Lung (tissue), 12 donors: ENCODE results near the gene WDR82. TPM values are rescaled to one million over a fixed set of nuclear protein-coding genes. Genes with fewer than 3 reads are reported as not detected.
A peak's percentile ranks its signal among the peaks of the same experiment; 100 is the strongest.

Experiments used
- ATAC-seq: fragments of 200-7000 bp; cut with Tn5 transposase; one replicate; pipeline ENCODE4 v1.9.1; 2020; ENCODE audit warnings: moderate number of reproducible peaks; ENCODE audit not compliant: insufficient read depth, low FRiP score
- DNase-seq, 3 donors: peaks; one replicate each; pipeline ENCODE4 v3.0.0-alpha.2; 2013 to 2017
- H3K27ac ChIP-seq, 2 donors: one replicate each; pipeline ENCODE4 v1.5.1; 2013; ENCODE audit warnings: mild to moderate bottlenecking in 2 of 2, moderate library complexity in 2 of 2, control low read depth in 1 of 2, inconsistent platforms in 1 of 2, low read depth in 1 of 2, low read length in 1 of 2
- H3K27me3 ChIP-seq, 3 donors: one replicate each; pipeline ENCODE4 v1.5.1; 2013; ENCODE audit warnings: low read length in 2 of 3; ENCODE audit not compliant: control insufficient read depth in 3 of 3, insufficient read depth in 3 of 3
- H3K36me3 ChIP-seq, 4 donors: one replicate each; pipeline ENCODE4 v1.5.1; 2013; ENCODE audit warnings: low read length in 4 of 4, mild to moderate bottlenecking in 1 of 4, moderate library complexity in 1 of 4; ENCODE audit not compliant: control insufficient read depth in 4 of 4, insufficient read depth in 4 of 4
- H3K4me1 ChIP-seq, 5 donors: one replicate each; pipeline ENCODE4 v1.5.1; 2013; ENCODE audit warnings: low read length in 5 of 5, mild to moderate bottlenecking in 2 of 5, moderate library complexity in 1 of 5; ENCODE audit not compliant: control insufficient read depth in 5 of 5, insufficient read depth in 5 of 5
- H3K4me3 ChIP-seq: one replicate; pipeline ENCODE4 v1.5.1; 2013; ENCODE audit warnings: mild to moderate bottlenecking, control low read depth, moderate library complexity
- H3K9ac ChIP-seq, 2 donors: one replicate each; pipeline ENCODE4 v1.5.1; 2013; ENCODE audit warnings: low read length in 2 of 2, control low read depth in 1 of 2; ENCODE audit not compliant: insufficient read depth in 1 of 2
- H3K9me3 ChIP-seq, 4 donors: one replicate each; pipeline ENCODE4 v1.5.1; 2013; ENCODE audit warnings: low read length in 3 of 4, mild to moderate bottlenecking in 1 of 4, moderate library complexity in 1 of 4; ENCODE audit not compliant: control insufficient read depth in 4 of 4, insufficient read depth in 3 of 4
- WGBS, 2 donors: extraction: QIAGEN DNeasy Blood & Tissue Kit; methylation state at CpG; one replicate each; pipeline ENCODE4 v1.1.7; 2013; 5-methylcytosine and 5-hydroxymethylcytosine counted together
- polyA plus RNA-seq, 2 donors: library from polyadenylated mRNA; stranded (reverse); fragments of 200-250 nt; gene quantifications; one replicate each; pipeline ENCODE4 v1.2.1, GENCODE V29; 2013
- total RNA-seq, 2 donors: library from RNA; depleted of rRNA in 1 of 2; stranded (reverse); fragments of >200 nt in 1 of 2; gene quantifications; one replicate each; pipeline ENCODE4 v1.2.1, GENCODE V29; 2014 to 2021
- TF ChIP-seq, protein P1 (sequence below): IDR thresholded peaks from 2 replicates; pipeline ENCODE4 v1.5.1; 2012; ENCODE audit warnings: mild to moderate bottlenecking; ENCODE audit errors: control extremely low read depth, extremely low read depth
- donor health status: control.
- donor health status: control.
- donor health status: Bipolar disorder and iron deficiency.
- donor health status: healthy.
- donor health status: DM: yes; HTN: yes; CAD: no.

The WDR82 gene
- total and polyA plus RNA-seq, 4 donors, result 19.4 to 72.8 (median 51.1) TPM

- TF ChIP-seq, protein P1, sequence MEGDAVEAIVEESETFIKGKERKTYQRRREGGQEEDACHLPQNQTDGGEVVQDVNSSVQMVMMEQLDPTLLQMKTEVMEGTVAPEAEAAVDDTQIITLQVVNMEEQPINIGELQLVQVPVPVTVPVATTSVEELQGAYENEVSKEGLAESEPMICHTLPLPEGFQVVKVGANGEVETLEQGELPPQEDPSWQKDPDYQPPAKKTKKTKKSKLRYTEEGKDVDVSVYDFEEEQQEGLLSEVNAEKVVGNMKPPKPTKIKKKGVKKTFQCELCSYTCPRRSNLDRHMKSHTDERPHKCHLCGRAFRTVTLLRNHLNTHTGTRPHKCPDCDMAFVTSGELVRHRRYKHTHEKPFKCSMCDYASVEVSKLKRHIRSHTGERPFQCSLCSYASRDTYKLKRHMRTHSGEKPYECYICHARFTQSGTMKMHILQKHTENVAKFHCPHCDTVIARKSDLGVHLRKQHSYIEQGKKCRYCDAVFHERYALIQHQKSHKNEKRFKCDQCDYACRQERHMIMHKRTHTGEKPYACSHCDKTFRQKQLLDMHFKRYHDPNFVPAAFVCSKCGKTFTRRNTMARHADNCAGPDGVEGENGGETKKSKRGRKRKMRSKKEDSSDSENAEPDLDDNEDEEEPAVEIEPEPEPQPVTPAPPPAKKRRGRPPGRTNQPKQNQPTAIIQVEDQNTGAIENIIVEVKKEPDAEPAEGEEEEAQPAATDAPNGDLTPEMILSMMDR, result no peak
- peak; percentile 70 for ATAC-seq
- Histone ChIP-seq H3K36me3 (peaks cover 10 to 30% (median 28%) of the 10 kb centered on the region in 4 donors), H3K4me3 (no peak overlapping the region), H3K9me3 (no peaks in the 10 kb centered on the region), H3K27ac (peak overlapping the region; percentile 83 to 92), H3K9ac (peak overlapping the region in 1 of 2 donors; percentile 26), H3K27me3 (no peaks in the 10 kb centered on the region), H3K4me1 (peaks cover 6 to 37% (median 23%) of the 10 kb centered on the region in 5 donors)
- WGBS, 2 donors, result 32 to 34% methylated on average over 13 of the region's 13 CpGs
- DNase-seq, result peak; percentile 41 to 66 (median 57)
These were observed 61.7 kb downstream of the WDR82 start for GRCh38 chr3:52216585-52217408.

GRCh38 chr3:52215351-52215750 lies 63.1 kb downstream of the WDR82 start:
- no peaks in the 10 kb centered on the region for H3K27me3 ChIP-seq
- DNase-seq (no peak), ATAC-seq (no peak)
- H3K4me1 ChIP-seq, result peaks cover 6 to 31% (median 24%) of the 10 kb centered on the region in 5 donors
- no peaks in the 10 kb centered on the region for H3K9me3 ChIP-seq
- no peak overlapping the region for H3K4me3 ChIP-seq
- no peak overlapping the region for H3K9ac ChIP-seq
- H3K36me3 ChIP-seq, result peaks cover 20 to 43% (median 38%) of the 10 kb centered on the region in 4 donors
- 86 to 97% methylated on average over 7 of the region's 7 CpGs for WGBS, 2 donors
- peak overlapping the region in 1 of 2 donors; percentile 43 for H3K27ac ChIP-seq
- TF ChIP-seq, protein P1, result no peak

GRCh38 chr3:52213901-52214300 lies 64.5 kb downstream of the WDR82 start:
- DNase-seq (no peak), ATAC-seq (no peak)
- Histone ChIP-seq H3K9me3 (no peaks in the 10 kb centered on the region), H3K9ac (no peak overlapping the region), H3K4me3 (no peak overlapping the region), H3K36me3 (peaks cover 22 to 54% (median 47%) of the 10 kb centered on the region in 4 donors), H3K27ac (no peak overlapping the region), H3K27me3 (no peaks in the 10 kb centered on the region), H3K4me1 (peaks cover 6 to 21% (median 17%) of the 10 kb centered on the region in 5 donors)
- TF ChIP-seq, protein P1, result no peak
